Stimulated activated naive CD4-positive, alpha-beta T cell (primary cell): ENCODE data around the gene KRT35.
A peak's percentile ranks its signal among the peaks of the same experiment; 100 is the strongest.

Source experiments
- DNase-seq, 6 experiments: peaks; one replicate each; lab custom pipeline; 2025; lab: John Stamatoyannopoulos, UW

The KRT35 gene

GRCh38 chr17:41481036-41481435 is at the start of gene KRT35:
Gene KRT35, minus strand, starts transcription at chr17:41481151. Its CDS starts 54 bp downstream, at chr17:41481097.
- no peak for DNase-seq

- DNase-seq: no peak
Observed at GRCh38 chr17:41530062-41531048, 49.4 kb upstream of the KRT35 start.

GRCh38 chr17:41529491-41529915 is 48.6 kb upstream of the KRT35 start:
- no peak for DNase-seq

- DNase-seq: no peak
Observed at GRCh38 chr17:41528959-41529353, 48.0 kb upstream of the KRT35 start.

- DNase-seq: peak in 1 of 6 experiments; percentile 22
Observed at GRCh38 chr17:41527063-41528023, 46.4 kb upstream of the KRT35 start.

- DNase-seq: no peak
Observed at GRCh38 chr17:41524261-41524660, 43.3 kb upstream of the KRT35 start.

- DNase-seq: no peak
Observed at GRCh38 chr17:41523787-41524186, 42.8 kb upstream of the KRT35 start.

GRCh38 chr17:41523225-41523593 is 42.3 kb upstream of the KRT35 start:
- DNase-seq: no peak

- no peak for DNase-seq
Observed at GRCh38 chr17:41522301-41523224, 41.6 kb upstream of the KRT35 start.

GRCh38 chr17:41521574-41522261 is 40.8 kb upstream of the KRT35 start:
- DNase-seq: no peak

GRCh38 chr17:41520821-41521521 is 40.0 kb upstream of the KRT35 start:
- no peak for DNase-seq

GRCh38 chr17:41519501-41520224 is 38.7 kb upstream of the KRT35 start:
- DNase-seq: no peak

GRCh38 chr17:41518789-41519449 is 38.0 kb upstream of the KRT35 start, which contains the start of gene KRT15:
Gene KRT15, minus strand, starts transcription at chr17:41518890. Its CDS starts 63 bp downstream, at chr17:41518827.
- DNase-seq: no peak

- DNase-seq: no peak
Observed at GRCh38 chr17:41518031-41518430, 37.1 kb upstream of the KRT35 start.

GRCh38 chr17:41516830-41517283 is 35.9 kb upstream of the KRT35 start:
- DNase-seq: no peak

GRCh38 chr17:41516147-41516829 is 35.3 kb upstream of the KRT35 start:
- DNase-seq: no peak

GRCh38 chr17:41513168-41513547 is 32.2 kb upstream of the KRT35 start:
- DNase-seq: no peak

- no peak for DNase-seq
Observed at GRCh38 chr17:41512546-41513167, 31.7 kb upstream of the KRT35 start.
